HG03460 (cell line): ENCODE data around the gene ABCA4.
"Not testable (repeated sequence)": the region's sequence is repeated elsewhere in the genome, so short reads cannot be mapped to it uniquely, and the experiment has no call there.

ENCODE experiments used
- ATAC-seq: cut with Tn5 transposase; IDR thresholded peaks from one replicate; pipeline ENCODE4 v1.9.1; 2021; ENCODE audit not compliant: unreplicated experiment

ABCA4 gene

DNA sequence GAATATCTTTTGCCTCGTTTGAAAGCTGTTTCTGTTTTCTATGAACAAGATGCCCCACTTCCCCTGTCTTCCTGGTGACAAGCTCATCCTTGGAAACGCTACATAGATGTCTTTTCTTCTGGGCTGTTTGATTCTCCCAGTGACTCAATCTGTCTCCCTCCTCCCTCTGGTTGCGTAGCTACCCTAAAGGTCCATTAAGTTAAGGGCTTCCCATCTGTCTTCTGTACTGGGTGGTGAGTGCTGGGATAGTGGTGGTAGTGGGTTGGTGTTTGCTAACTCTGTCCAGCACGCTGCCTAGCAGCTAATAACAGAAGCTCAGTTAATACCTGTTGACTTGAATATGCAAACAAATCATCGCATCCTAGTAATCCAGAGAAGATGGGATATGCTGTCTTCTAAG is 161.5 kb downstream of the ABCA4 start:
- ATAC-seq = no peak

DNA sequence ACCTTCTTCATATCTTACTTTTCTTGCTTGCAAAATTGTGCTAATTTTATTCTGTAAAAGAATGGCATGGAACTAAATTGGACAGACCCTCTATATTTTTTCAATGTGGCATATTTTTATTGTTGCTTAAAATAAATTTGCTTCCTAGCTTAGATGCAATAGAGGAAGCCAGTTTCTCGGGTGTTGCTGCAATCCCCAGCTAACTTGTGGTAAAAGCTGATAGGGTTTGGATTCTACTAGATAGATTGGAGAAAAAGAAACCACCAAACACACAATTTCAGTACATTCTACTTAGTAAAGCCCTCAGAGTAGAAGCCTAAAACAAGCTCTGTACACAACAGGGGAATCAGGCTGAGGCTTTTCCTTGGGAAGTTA is 162.2 kb downstream of the ABCA4 start:
- ATAC-seq = no peak

DNA sequence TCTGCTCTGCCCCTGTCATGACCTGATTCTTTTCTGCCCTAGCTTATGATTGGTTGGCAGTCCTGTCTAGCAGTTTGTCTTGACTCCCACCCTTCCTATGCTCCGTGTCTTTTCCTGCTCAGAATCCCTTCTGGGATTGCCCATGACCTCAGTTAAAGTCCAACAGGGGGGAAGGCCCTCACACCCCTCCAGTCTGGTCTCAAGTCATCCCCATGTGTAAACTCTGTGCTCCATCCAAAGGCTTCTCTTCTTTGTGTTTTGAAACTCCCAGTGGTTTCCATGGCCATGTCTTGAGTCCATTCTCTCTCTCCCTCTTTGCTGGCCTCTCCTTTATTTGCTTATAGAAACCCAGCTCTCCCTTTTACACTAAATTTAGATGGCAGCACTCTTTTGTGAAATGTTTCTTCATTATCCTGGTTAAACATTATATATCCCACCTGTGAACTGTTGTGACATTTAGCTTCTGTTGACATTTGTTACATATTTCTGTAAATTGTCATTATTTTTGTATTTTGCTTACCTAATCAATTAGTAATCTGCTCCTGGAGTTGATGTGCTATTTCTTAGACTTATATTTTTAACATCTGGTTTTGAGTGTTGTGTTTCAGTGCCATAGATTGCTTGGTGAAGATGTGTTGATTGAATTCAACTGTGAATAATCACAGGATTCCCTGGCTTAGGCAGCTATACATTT is 162.8 kb downstream of the ABCA4 start:
- ATAC-seq = no peak

DNA sequence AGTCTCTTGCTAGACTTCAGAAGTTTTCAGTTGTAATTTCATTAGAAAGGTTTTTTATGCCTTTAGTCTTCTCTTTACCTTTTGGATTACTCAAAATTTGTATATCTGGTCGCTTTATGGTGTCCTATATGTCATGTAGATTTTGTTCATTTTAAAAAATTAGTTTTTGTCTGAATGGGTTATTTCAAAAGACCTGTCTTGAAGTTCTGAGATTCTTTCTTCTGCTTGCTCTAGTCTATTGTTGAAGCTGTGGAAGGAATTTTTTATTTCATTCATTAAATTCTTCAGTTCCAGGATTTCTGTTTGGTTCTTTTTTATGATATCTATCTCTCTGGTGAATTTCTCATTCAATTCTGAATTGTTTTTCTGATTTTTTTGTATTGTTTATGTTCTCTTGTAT is 165.2 kb downstream of the ABCA4 start:
- no peak for ATAC-seq

DNA sequence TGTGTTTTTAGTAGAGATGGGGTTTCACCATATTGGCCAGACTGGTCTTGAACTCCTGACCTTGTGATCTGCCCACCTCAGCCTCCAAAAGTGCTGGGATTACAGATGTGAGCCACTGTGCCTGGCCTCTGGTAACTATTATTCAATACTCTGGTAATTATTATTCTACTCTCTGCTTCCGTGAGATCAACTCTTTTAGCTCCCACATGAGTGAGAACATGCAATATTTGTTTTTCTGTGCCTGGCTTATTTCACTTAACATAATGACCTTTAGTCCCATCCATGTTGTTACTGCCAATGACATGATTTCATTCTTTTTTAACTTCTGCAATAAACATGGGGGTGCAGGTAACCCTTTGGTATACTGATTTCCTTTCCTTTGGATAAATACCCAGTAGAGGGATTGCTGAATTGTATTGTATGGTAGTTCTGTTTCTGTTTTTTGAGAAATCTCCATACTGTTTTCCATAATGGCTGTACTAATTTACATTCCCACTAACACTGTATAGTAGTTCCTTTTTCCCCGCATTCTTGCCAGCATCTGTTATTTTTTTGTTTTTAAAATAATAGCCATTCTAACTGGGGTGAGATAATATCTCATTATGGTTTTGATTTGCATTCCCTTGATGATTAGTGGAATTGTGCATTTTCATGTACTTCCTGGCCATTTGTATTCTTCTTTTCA is 173.8 kb downstream of the ABCA4 start:
- not testable (repeated sequence) for ATAC-seq
